Measurements from ENCODE around the gene IFI27L1. TPM values are rescaled to one million over a fixed set of nuclear protein-coding genes. Genes with fewer than 3 reads are reported as not detected.

Gene IFI27L1
- total RNA-seq, 2 donors from 2014 or later = 11.1 to 138 TPM

GRCh38 chr14:94103554-94104150 lies 22.5 kb downstream of the IFI27L1 start:
- intact Hi-C loops (cut with DNase I) = no loop called here
- TF ChIP-seq POLR2AphosphoS5 (IDR thresholded peaks at IDR 0.05) (no peak), POLR2A (IDR thresholded peaks at IDR 0.05) (no peak)
- TF ChIP-seq, protein P1, sequence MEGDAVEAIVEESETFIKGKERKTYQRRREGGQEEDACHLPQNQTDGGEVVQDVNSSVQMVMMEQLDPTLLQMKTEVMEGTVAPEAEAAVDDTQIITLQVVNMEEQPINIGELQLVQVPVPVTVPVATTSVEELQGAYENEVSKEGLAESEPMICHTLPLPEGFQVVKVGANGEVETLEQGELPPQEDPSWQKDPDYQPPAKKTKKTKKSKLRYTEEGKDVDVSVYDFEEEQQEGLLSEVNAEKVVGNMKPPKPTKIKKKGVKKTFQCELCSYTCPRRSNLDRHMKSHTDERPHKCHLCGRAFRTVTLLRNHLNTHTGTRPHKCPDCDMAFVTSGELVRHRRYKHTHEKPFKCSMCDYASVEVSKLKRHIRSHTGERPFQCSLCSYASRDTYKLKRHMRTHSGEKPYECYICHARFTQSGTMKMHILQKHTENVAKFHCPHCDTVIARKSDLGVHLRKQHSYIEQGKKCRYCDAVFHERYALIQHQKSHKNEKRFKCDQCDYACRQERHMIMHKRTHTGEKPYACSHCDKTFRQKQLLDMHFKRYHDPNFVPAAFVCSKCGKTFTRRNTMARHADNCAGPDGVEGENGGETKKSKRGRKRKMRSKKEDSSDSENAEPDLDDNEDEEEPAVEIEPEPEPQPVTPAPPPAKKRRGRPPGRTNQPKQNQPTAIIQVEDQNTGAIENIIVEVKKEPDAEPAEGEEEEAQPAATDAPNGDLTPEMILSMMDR (IDR thresholded peaks at IDR 0.05) = no peak
- 59% methylated on average over 7 of the region's 7 CpGs for WGBS
- H3K27ac ChIP-seq = no peak overlapping the region
- H3K4me3 ChIP-seq = no peak overlapping the region
- H3K27me3 ChIP-seq (replicated peaks; ENCODE audit: insufficient read depth) = no peaks in the 10 kb centered on the region
- H3K36me3 ChIP-seq = no peaks in the 10 kb centered on the region
- H3K9me3 ChIP-seq = no peaks in the 10 kb centered on the region
- no peaks in the 10 kb centered on the region for H3K4me1 ChIP-seq (replicated peaks)
- no peak for DNase-seq (ENCODE audit: low spot score)

GRCh38 chr14:94104731-94105130 lies 23.6 kb downstream of the IFI27L1 start:
- H3K36me3 ChIP-seq = no peaks in the 10 kb centered on the region
- no peak for DNase-seq (ENCODE audit: low spot score)
- intact Hi-C loops (cut with DNase I) = no loop called here
- TF ChIP-seq, protein P1 (IDR thresholded peaks at IDR 0.05) = no peak
- TF ChIP-seq POLR2A (IDR thresholded peaks at IDR 0.05) (no peak), POLR2AphosphoS5 (IDR thresholded peaks at IDR 0.05) (no peak)
- no peaks in the 10 kb centered on the region for H3K27me3 ChIP-seq (replicated peaks; ENCODE audit: insufficient read depth)
- WGBS = 67% methylated on average over 10 of the region's 10 CpGs
- H3K27ac ChIP-seq = no peak overlapping the region
- no peak overlapping the region for H3K4me3 ChIP-seq
- no peaks in the 10 kb centered on the region for H3K9me3 ChIP-seq
- H3K4me1 ChIP-seq (replicated peaks) = no peaks in the 10 kb centered on the region

DNA sequence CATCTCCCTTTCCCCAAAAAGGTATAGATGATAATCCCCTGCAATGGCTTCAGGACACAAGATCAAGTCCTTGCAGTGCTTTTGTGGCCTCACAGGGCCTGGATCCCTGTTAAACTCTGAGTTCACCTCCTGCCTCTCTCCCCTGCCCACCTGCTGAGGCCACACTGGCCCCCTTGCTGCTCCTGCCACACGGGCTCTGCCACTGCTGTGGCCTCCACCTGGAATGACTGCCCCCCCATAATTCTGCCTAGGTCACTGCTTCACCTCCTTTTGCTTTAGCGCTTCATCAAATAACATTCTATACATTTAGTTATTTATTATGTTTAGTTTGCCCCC lies 28.8 kb downstream of the IFI27L1 start:
- Histone ChIP-seq H3K4me1 (replicated peaks) (no peaks in the 10 kb centered on the region), H3K36me3 (no peaks in the 10 kb centered on the region), H3K4me3 (no peak overlapping the region), H3K27ac (no peak overlapping the region), H3K9me3 (no peaks in the 10 kb centered on the region), H3K27me3 (replicated peaks; ENCODE audit: insufficient read depth) (no peaks in the 10 kb centered on the region)
- no peak for DNase-seq (ENCODE audit: low spot score)
- TF ChIP-seq, protein P1 (IDR thresholded peaks at IDR 0.05) = no peak
- TF ChIP-seq POLR2A (IDR thresholded peaks at IDR 0.05) (no peak), POLR2AphosphoS5 (IDR thresholded peaks at IDR 0.05) (no peak)
- intact Hi-C loops (cut with DNase I) = no loop called here
- 93% methylated on average over 2 of the region's 2 CpGs for whole genome bisulfite sequencing

DNA sequence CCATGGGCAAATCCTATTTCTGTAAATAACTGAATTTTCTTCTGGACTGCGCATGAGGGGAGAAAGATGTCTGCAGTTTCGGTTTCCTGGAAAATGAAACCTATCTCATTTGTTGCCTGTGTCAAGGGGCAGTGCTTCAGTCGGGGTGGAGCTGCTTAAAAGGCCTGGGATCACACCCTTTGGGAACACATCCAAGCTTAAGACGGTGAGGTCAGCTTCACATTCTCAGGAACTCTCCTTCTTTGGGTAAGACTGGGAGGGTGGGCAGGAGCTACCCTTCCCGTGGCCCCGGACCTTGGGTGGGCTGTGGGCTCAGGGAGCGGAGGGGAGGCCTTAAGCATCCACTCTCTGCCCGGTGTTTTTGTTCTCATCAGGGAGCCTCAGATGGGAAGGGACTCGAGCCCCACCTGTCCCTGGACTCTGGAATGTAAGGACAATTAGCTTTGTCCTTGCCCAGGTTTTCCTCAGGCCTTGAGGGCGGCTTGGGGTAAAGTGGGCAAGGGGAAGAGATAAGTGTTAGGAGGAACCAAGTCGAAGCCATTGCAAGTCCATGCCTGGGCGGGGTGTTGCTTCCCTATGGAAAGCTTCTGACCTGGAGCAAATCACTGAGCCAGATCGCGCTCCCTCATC lies 29.6 kb downstream of the IFI27L1 start, which contains the start of gene IFI27:
IFI27 (plus strand) TSS at position 185 of the 630 bp plus-strand sequence.
- no peak within 1 kb of the TSS for H3K4me3 ChIP-seq
- intact Hi-C loops (cut with DNase I) = no loop called here
- WGBS = 71% methylated on average over 11 of the region's 14 CpGs
- H3K27ac ChIP-seq = peak within 1 kb of the TSS in 1 of 2 donors; percentile 33
- H3K9me3 ChIP-seq = no peaks in the 10 kb centered on the region
- TF ChIP-seq, protein P1 (IDR thresholded peaks at IDR 0.05) = no peak
- peak; percentile 39 for TF ChIP-seq POLR2AphosphoS5 (IDR thresholded peaks at IDR 0.05)
- no peaks in the 10 kb centered on the region for H3K4me1 ChIP-seq (replicated peaks)
- DNase-seq (ENCODE audit: low spot score) = no peak
- no peaks in the 10 kb centered on the region for H3K36me3 ChIP-seq
- H3K27me3 ChIP-seq (replicated peaks; ENCODE audit: insufficient read depth) = no peaks in the 10 kb centered on the region
